GM19239 (cell line): ENCODE measurements around the gene NRF1.

Experiments used
- DNase-seq: peaks from one replicate; pipeline ENCODE4 v3.0.0; 2011; ENCODE audit warnings: low spot score; ENCODE audit not compliant: insufficient read length
- FAIRE-seq: peaks from 2 replicates; lab custom pipeline; 2011; peaks lifted over from hg19 to GRCh38; lab: Jason Lieb, UNC

Gene NRF1

GRCh38 chr7:129721068-129721467 lies 109.5 kb downstream of the NRF1 start:
- no peak for DNase-seq
- FAIRE-seq, result no peak

- DNase-seq, result no peak
- no peak for FAIRE-seq
Observed at GRCh38 chr7:129723679-129724078, 112.2 kb downstream of the NRF1 start.

GRCh38 chr7:129724796-129725195 lies 113.3 kb downstream of the NRF1 start:
- DNase-seq (no peak), FAIRE-seq (no peak)

GRCh38 chr7:129728875-129729467 lies 117.5 kb downstream of the NRF1 start:
- no peak for DNase-seq
- no peak for FAIRE-seq

GRCh38 chr7:129729511-129729910 lies 118.0 kb downstream of the NRF1 start:
- FAIRE-seq (no peak), DNase-seq (no peak)

- DNase-seq (no peak), FAIRE-seq (no peak)
Observed at GRCh38 chr7:129730159-129730558, 118.6 kb downstream of the NRF1 start.

- no peak for FAIRE-seq
- no peak for DNase-seq
Observed at GRCh38 chr7:129734400-129734799, 122.9 kb downstream of the NRF1 start.

- DNase-seq (no peak), FAIRE-seq (no peak)
Observed at GRCh38 chr7:129739427-129739826, 127.9 kb downstream of the NRF1 start.

GRCh38 chr7:129740574-129741410 lies 129.3 kb downstream of the NRF1 start:
- DNase-seq (no peak), FAIRE-seq (no peak)

GRCh38 chr7:129741743-129742213 lies 130.3 kb downstream of the NRF1 start:
- FAIRE-seq (no peak), DNase-seq (no peak)

- FAIRE-seq, result no peak
- no peak for DNase-seq
Observed at GRCh38 chr7:129742256-129742655, 130.7 kb downstream of the NRF1 start.

GRCh38 chr7:129746857-129747529 lies 135.5 kb downstream of the NRF1 start:
- DNase-seq (no peak), FAIRE-seq (no peak)

- DNase-seq (no peak), FAIRE-seq (no peak)
Observed at GRCh38 chr7:129748356-129749109, 137.0 kb downstream of the NRF1 start.

- no peak for DNase-seq
- FAIRE-seq, result no peak
Observed at GRCh38 chr7:129750091-129750490, 138.6 kb downstream of the NRF1 start.

GRCh38 chr7:129750501-129750900 lies 139.0 kb downstream of the NRF1 start:
- FAIRE-seq, result no peak

GRCh38 chr7:129751916-129752315 lies 140.4 kb downstream of the NRF1 start:
- FAIRE-seq (no peak), DNase-seq (no peak)

More at GRCh38 chr7:129750501-129750900, 139.0 kb downstream of the NRF1 start:
- DNase-seq, result no peak

- no peak for FAIRE-seq
Observed at GRCh38 chr7:129752760-129753159, 141.2 kb downstream of the NRF1 start.

GRCh38 chr7:129754406-129754805 lies 142.9 kb downstream of the NRF1 start:
- DNase-seq (no peak), FAIRE-seq (no peak)

More at GRCh38 chr7:129752760-129753159, 141.2 kb downstream of the NRF1 start:
- DNase-seq, result no peak

- no peak for DNase-seq
- no peak for FAIRE-seq
Observed at GRCh38 chr7:129757991-129758390, 146.5 kb downstream of the NRF1 start.

GRCh38 chr7:129762387-129762969 lies 151.0 kb downstream of the NRF1 start:
- no peak for FAIRE-seq
- no peak for DNase-seq
